ENCODE results near the gene TTC19. TPM values are rescaled to one million over a fixed set of nuclear protein-coding genes. Genes with fewer than 3 reads are reported as not detected.

TTC19 gene
- total RNA-seq, 1 donor: 41.0 TPM

GRCh38 chr17:16002708-16003260, 3.2 kb downstream of the TTC19 start:
- DNase-seq (ENCODE audit: low read depth): no peak
- no peak overlapping the region for H3K4me3 ChIP-seq (ENCODE audit: low read depth, low read length)
- TF ChIP-seq CTCF (IDR thresholded peaks at IDR 0.05; ENCODE audit: insufficient read depth, low read depth, low read length): no peak

- no peak for TF ChIP-seq CTCF (IDR thresholded peaks at IDR 0.05; ENCODE audit: insufficient read depth, low read depth, low read length)
- no peak for DNase-seq (ENCODE audit: low read depth)
- H3K4me3 ChIP-seq (ENCODE audit: low read depth, low read length): no peak overlapping the region
These were observed 4.2 kb downstream of the TTC19 start for GRCh38 chr17:16003841-16004240.

- DNase-seq (ENCODE audit: low read depth): no peak
- no peak overlapping the region for H3K4me3 ChIP-seq (ENCODE audit: low read depth, low read length)
- TF ChIP-seq CTCF (IDR thresholded peaks at IDR 0.05; ENCODE audit: insufficient read depth, low read depth, low read length): no peak
These were observed 6.0 kb downstream of the TTC19 start for GRCh38 chr17:16005636-16006035.

- no peak overlapping the region for H3K4me3 ChIP-seq (ENCODE audit: low read depth, low read length)
- DNase-seq (ENCODE audit: low read depth): no peak
- no peak for TF ChIP-seq CTCF (IDR thresholded peaks at IDR 0.05; ENCODE audit: insufficient read depth, low read depth, low read length)
These were observed 7.8 kb downstream of the TTC19 start for GRCh38 chr17:16007439-16007838.

GRCh38 chr17:16013943-16014407, 14.4 kb downstream of the TTC19 start:
- peak; percentile 79 for DNase-seq (ENCODE audit: low read depth)
- peak; percentile 83 for TF ChIP-seq CTCF (IDR thresholded peaks at IDR 0.05; ENCODE audit: insufficient read depth, low read depth, low read length)
- H3K4me3 ChIP-seq (ENCODE audit: low read depth, low read length): no peak overlapping the region

GRCh38 chr17:16019347-16019746, 19.7 kb downstream of the TTC19 start:
- no peak for TF ChIP-seq CTCF (IDR thresholded peaks at IDR 0.05; ENCODE audit: insufficient read depth, low read depth, low read length)
- DNase-seq (ENCODE audit: low read depth): no peak
- no peak overlapping the region for H3K4me3 ChIP-seq (ENCODE audit: low read depth, low read length)

GRCh38 chr17:16023881-16024280, 24.3 kb downstream of the TTC19 start:
- no peak for DNase-seq (ENCODE audit: low read depth)
- TF ChIP-seq CTCF (IDR thresholded peaks at IDR 0.05; ENCODE audit: insufficient read depth, low read depth, low read length): no peak
- no peak overlapping the region for H3K4me3 ChIP-seq (ENCODE audit: low read depth, low read length)
